PC-9 (cell line): ENCODE data around the gene SARS2.

Experiments
- CTCF ChIP-seq: fragments of 200-600 bp; sonication (generic); conservative IDR thresholded peaks from 2 replicates; pipeline ENCODE4 v1.6.1; 2017; ENCODE audit warnings: mixed run types, antibody characterized with exemption, mild to moderate bottlenecking, moderate library complexity
- EZH2 ChIP-seq: fragments of 200-600 bp; sonication (generic); IDR thresholded peaks from 2 replicates; pipeline ENCODE4 v1.8.0; 2017; ENCODE audit warnings: antibody characterized with exemption, low read depth

GRCh38 chr19:38891771-38892170, 38.8 kb downstream of the SARS2 start:
- TF ChIP-seq CTCF (no peak), EZH2 (no peak)
